HEK293T (cell line): ENCODE results near the gene KREMEN2.

Experiments used
- ARNT ChIP-seq: fragments of 450-650 bp; IDR thresholded peaks from 2 replicates; pipeline ENCODE4 v1.6.1; 2017; ENCODE audit warnings: mild to moderate bottlenecking
- ELF4 ChIP-seq: fragments of 450-650 bp; IDR thresholded peaks from 2 replicates; pipeline ENCODE4 v1.6.1; 2017; ENCODE audit warnings: antibody characterized with exemption
- FOXA1 ChIP-seq: fragments of 450-650 bp; IDR thresholded peaks from 2 replicates; pipeline ENCODE4 v1.6.1; 2016; ENCODE audit warnings: mild to moderate bottlenecking
- FOXK2 ChIP-seq: fragments of 450-650 bp; IDR thresholded peaks from 2 replicates; pipeline ENCODE4 v1.6.1; 2016; ENCODE audit warnings: mild to moderate bottlenecking
- HDGF ChIP-seq: fragments of 450-650 bp; IDR thresholded peaks from 2 replicates; pipeline ENCODE4 v1.6.1; 2017; ENCODE audit warnings: antibody characterized with exemption, borderline replicate concordance
- L3MBTL2 ChIP-seq: fragments of 450-650 bp; conservative IDR thresholded peaks from 2 replicates; pipeline ENCODE4 v1.6.1; 2016; ENCODE audit warnings: mild to moderate bottlenecking
- NFRKB ChIP-seq: fragments of 450-650 bp; IDR thresholded peaks from 2 replicates; pipeline ENCODE4 v1.6.1; 2016; ENCODE audit warnings: mild to moderate bottlenecking, moderate library complexity
- PKNOX1 ChIP-seq: fragments of 450-650 bp; IDR thresholded peaks from 2 replicates; pipeline ENCODE4 v1.6.1; 2016
- SP1 ChIP-seq: fragments of 450-650 bp; IDR thresholded peaks from 2 replicates; pipeline ENCODE4 v1.6.1; 2017
- SUZ12 ChIP-seq: fragments of 450-650 bp; IDR thresholded peaks from 2 replicates; pipeline ENCODE4 v1.6.1; 2016; ENCODE audit warnings: mild to moderate bottlenecking

- no peak for TF ChIP-seq L3MBTL2
- TF ChIP-seq ARNT, result no peak
- TF ChIP-seq FOXA1, result no peak
- no peak for TF ChIP-seq NFRKB
- no peak for TF ChIP-seq SP1
- TF ChIP-seq HDGF, result no peak
- no peak for TF ChIP-seq ELF4
- no peak for TF ChIP-seq SUZ12
- no peak for TF ChIP-seq FOXK2
- TF ChIP-seq PKNOX1, result no peak
These were observed 8.7 kb upstream of the KREMEN2 start for GRCh38 chr16:2955438-2955778.
